Measurements from ENCODE around the gene HTRA3. TPM values are rescaled to one million over a fixed set of nuclear protein-coding genes. Genes with fewer than 3 reads are reported as not detected.

The HTRA3 gene
- total RNA-seq, 1 donor from 2014 or later, result 35.2 TPM

GRCh38 chr4:8244001-8244757 is 25.4 kb upstream of the HTRA3 start:
- H3K36me3 ChIP-seq (ENCODE audit: insufficient read depth, low read length), result no peaks in the 10 kb centered on the region
- FAIRE-seq (no peak), DNase-seq (ENCODE audit: low read depth) (no peak)
- H3K27me3 Mint-ChIP-seq (ENCODE audit: low read depth, unreplicated experiment), result peaks cover 30% of the 10 kb centered on the region
- H3K4me3 Mint-ChIP-seq (ENCODE audit: unreplicated experiment), result no peak overlapping the region
- no peak overlapping the region for H2AFZ ChIP-seq (ENCODE audit: low read depth, low read length)
- H4K20me1 ChIP-seq (ENCODE audit: insufficient read depth, low read length), result no peaks in the 10 kb centered on the region
- H3K27me3 ChIP-seq (ENCODE audit: insufficient read depth, low read length), result peaks cover 2% of the 10 kb centered on the region
- no peak overlapping the region for H3K4me3 ChIP-seq (ENCODE audit: insufficient read depth, low read depth, low read length)
- no peaks in the 10 kb centered on the region for H3K79me2 ChIP-seq (ENCODE audit: insufficient read depth, low read length)
- H3K4me1 Mint-ChIP-seq (ENCODE audit: low read depth, unreplicated experiment), result no peaks in the 10 kb centered on the region
- H3K36me3 Mint-ChIP-seq (ENCODE audit: low read depth, unreplicated experiment), result peaks cover 2% of the 10 kb centered on the region
- TF ChIP-seq EZH2 (IDR thresholded peaks at IDR 0.05; ENCODE audit: insufficient read depth, low read length) (no peak), CTCF (IDR thresholded peaks at IDR 0.05; ENCODE audit: insufficient read depth, low read depth, low read length) (no peak)
- no peak overlapping the region for H3K9ac ChIP-seq (ENCODE audit: low read length)
- no peak overlapping the region for H3K27ac Mint-ChIP-seq (ENCODE audit: unreplicated experiment)
- H3K9me3 Mint-ChIP-seq (ENCODE audit: unreplicated experiment), result peaks cover 2% of the 10 kb centered on the region
- no peak overlapping the region for H3K27ac ChIP-seq (ENCODE audit: low read depth, low read length)
- H3K4me1 ChIP-seq (ENCODE audit: insufficient read depth, low read length), result peaks cover 5% of the 10 kb centered on the region
- no peaks in the 10 kb centered on the region for H3K9me3 ChIP-seq (ENCODE audit: insufficient read depth, low read depth, low read length)
- H3K4me2 ChIP-seq (ENCODE audit: low read length), result no peak overlapping the region

GRCh38 chr4:8244931-8245460 is 24.6 kb upstream of the HTRA3 start:
- H2AFZ ChIP-seq (ENCODE audit: low read depth, low read length), result no peak overlapping the region
- Mint-ChIP-seq H3K36me3 (ENCODE audit: low read depth, unreplicated experiment) (peaks cover 2% of the 10 kb centered on the region), H3K4me1 (ENCODE audit: low read depth, unreplicated experiment) (no peaks in the 10 kb centered on the region), H3K4me3 (ENCODE audit: unreplicated experiment) (no peak overlapping the region), H3K27ac (ENCODE audit: unreplicated experiment) (no peak overlapping the region), H3K9me3 (ENCODE audit: unreplicated experiment) (peaks cover 2% of the 10 kb centered on the region), H3K27me3 (ENCODE audit: low read depth, unreplicated experiment) (peaks cover 33% of the 10 kb centered on the region)
- H3K9ac ChIP-seq (ENCODE audit: low read length), result no peak overlapping the region
- FAIRE-seq (no peak), DNase-seq (ENCODE audit: low read depth) (no peak)
- no peaks in the 10 kb centered on the region for H3K36me3 ChIP-seq (ENCODE audit: insufficient read depth, low read length)
- H3K27ac ChIP-seq (ENCODE audit: low read depth, low read length), result no peak overlapping the region
- no peaks in the 10 kb centered on the region for H3K79me2 ChIP-seq (ENCODE audit: insufficient read depth, low read length)
- no peak overlapping the region for H3K4me2 ChIP-seq (ENCODE audit: low read length)
- no peaks in the 10 kb centered on the region for H3K9me3 ChIP-seq (ENCODE audit: insufficient read depth, low read depth, low read length)
- H3K27me3 ChIP-seq (ENCODE audit: insufficient read depth, low read length), result peaks cover 4% of the 10 kb centered on the region
- TF ChIP-seq CTCF (IDR thresholded peaks at IDR 0.05; ENCODE audit: insufficient read depth, low read depth, low read length) (no peak), EZH2 (IDR thresholded peaks at IDR 0.05; ENCODE audit: insufficient read depth, low read length) (no peak)
- H3K4me3 ChIP-seq (ENCODE audit: insufficient read depth, low read depth, low read length), result no peak overlapping the region
- H3K4me1 ChIP-seq (ENCODE audit: insufficient read depth, low read length), result peaks cover 5% of the 10 kb centered on the region
- H4K20me1 ChIP-seq (ENCODE audit: insufficient read depth, low read length), result no peaks in the 10 kb centered on the region

All from astrocyte (in vitro differentiated cells and primary cell).